GM12873 (cell line): Measurements from ENCODE around the gene FOXO6.

Experiments used
- CTCF ChIP-seq: IDR thresholded peaks from 2 replicates; pipeline ENCODE4 v1.5.1; 2012; ENCODE audit warnings: low read depth, mild to moderate bottlenecking, moderate library complexity, low read length, control low read depth; ENCODE audit not compliant: insufficient read depth; ENCODE audit errors: missing control alignments

FOXO6 gene

DNA sequence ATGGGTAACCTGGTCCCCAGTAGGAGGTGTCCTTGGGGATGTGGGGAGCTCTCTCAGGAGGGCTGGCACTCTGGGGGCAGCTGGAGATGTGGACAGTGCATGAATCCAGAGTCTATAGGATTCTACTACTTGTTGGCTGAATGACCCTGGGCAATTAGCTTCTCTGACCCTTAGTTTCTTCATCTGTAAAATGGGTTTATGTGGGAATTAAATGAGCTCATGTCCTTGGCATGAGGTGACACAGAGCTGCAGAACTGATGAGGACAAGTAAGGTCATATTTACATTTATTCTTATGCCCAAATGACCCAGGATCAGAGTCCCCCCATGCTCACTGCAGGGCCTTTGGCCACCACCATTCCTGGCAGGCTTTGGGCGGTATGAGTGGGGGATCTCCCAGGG is 29.3 kb downstream of the FOXO6 start:
- no peak for TF ChIP-seq CTCF

DNA sequence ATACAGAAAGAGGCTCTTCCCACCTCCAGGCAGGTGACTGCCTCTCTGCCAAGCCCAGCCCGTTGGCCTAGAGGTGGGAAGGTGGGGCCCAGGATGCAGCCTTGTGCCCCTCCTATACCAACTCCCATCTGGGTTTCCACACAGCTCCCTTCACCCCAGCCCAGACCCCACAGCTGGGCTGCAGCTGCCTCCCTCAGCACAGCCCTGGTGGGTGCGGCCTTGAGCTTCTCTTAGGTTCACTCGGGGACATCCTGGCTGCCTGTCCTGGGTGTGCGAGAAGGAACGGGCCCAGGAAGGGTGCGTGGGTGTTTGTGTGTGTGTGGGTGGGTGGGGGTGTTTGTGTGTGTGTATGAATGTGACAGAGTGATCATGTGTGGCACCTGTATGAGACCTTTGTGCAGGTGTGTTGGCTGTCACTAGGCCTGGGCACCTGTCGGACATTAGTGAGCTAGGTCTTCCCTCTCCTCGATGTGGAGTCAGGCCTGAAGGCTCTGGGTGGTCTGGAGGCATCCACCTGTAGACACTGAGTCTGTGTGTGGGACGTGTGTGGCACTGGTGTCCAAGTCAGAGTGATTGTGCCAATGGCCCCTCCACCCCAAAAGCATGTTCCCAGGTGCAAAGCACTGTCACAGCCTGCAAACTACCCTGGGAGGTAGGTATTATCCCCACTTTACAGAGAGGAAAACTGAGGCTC is 30.7 kb downstream of the FOXO6 start:
- TF ChIP-seq CTCF, result no peak

DNA sequence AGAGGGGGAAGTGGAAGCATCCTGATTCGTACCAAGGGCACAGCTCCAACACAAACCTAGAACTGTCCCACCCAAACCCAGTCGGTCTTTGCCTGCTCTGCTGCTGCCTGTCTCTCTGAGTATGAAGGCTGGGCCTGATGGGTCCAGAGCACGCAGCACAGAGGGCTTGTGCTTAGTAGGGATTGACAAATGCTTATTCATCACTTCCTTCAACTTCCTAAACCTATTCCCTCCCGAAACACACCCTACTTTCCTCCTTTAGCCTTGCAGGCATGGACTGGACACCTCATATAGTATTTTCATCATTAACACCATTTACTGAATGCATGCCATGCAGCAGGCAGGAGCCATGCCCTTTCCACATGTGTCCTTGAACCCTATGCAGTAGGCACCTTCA is 31.3 kb downstream of the FOXO6 start:
- TF ChIP-seq CTCF, result no peak

DNA sequence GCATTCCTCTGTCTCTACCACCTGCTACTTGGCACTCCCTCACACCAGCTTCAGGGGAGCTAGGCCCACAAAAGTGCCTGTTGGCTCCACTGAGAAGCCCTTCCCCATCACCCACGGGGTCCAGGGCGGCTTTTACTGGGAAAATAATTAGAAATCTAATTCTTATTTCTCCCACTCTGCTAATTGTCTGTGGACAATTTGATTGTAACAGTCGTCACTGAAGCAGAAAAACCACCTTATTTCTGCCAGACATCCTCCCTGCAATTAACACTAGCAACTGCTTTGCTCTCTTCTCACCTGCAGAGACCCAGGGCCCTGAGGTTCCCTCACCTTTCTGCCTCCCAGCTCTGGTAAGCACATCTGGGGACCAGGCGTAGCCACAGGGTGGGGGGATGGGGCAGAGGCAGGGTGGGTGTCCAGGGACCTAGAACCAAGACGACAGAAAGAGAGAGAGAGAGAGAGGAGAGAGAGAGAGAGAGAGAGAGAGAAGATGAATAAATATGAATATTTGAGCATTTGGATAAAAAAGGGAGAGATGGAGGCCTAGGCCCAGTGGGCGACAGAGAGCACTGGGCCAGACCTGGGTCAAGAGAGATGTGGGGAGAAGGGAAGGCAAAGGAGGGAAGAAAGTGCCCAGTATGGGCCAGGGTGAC is 32.6 kb downstream of the FOXO6 start:
- no peak for TF ChIP-seq CTCF

DNA sequence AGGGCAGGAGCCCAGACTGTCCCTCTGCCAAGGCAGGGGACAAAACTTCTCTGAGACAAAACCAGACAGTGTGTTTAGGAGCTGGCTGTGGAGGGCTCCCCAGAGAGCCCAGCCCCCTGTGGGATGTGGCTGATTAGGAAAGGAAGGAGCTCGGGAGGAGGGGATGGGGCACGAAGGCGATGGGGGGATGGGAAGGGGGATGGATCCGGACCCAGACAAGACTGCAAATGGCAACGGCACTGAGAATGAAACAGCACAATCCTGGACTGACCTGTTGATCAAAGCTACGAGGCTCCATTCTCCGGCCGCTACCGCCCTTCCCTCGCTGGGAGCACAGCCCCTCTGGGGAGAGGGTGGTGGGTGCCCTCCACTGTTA is 33.1 kb downstream of the FOXO6 start:
- TF ChIP-seq CTCF, result no peak

DNA sequence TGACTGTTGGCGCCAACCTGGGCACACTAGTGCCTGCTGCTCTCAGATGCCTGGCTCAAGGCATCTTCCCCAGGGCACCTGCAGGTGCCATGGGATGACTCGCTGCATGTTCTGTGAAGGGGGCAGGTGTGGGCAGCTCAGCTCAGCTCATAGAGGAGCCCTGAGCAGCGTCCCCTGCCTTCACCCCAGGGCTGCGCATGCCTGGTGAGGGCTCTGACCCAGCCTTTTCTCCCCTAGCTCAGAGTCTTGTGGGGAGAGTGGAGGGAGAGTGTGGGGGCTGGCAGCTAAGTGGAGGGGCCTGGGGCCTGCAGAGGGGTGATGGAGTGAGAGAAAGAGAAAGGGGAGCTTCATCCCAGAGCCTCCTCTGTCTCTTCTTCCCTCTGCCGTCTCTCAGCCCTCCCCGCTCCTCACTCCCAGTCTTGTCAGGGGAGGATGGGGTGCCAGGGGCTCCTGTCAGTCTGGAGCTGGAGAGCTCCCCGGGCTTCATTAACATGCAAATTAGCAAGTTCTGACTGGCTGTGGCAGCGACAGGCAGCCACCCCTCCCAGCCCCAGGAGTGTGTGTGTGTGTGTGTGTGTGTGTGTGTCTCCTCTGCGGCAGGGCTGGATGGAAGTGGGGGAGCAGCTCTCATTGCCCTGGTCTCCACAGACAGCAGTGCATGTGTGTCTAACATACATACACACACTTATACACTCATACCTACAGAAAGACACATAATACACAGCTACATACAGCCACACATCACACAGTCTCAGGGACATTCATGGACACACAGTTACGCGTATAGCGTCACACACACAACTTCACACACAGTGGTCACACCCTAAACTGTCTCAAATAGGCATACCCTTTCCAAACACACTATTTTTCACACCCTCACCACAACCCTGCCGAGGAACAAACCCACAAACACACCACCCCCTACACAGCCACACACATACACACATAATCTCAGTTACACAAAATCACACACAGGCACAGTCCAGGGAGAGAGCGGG is 34.0 kb downstream of the FOXO6 start:
- TF ChIP-seq CTCF, result no peak

DNA sequence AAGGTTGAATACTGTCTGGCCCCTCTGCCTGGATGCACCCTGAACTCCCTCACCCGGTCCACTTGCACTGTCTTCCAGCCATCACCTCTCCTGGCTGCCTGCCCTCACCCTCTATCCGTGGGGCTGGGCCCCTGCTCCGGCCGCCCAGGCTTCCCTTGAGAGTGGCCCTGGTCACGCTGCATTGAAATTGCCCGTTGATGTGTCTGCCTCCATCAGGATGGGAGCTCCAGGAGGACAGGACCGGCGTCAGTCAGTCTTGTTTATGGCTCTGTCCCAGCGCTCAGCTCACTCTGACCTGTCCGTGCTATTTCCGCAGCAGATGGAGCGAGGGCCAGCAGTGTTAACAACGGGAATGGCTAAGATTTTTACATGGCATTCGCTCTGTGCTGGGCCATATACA is 34.9 kb downstream of the FOXO6 start:
- TF ChIP-seq CTCF, result no peak
